Measurements from ENCODE around the gene PBX4. TPM values are rescaled to one million over a fixed set of nuclear protein-coding genes. Genes with fewer than 3 reads are reported as not detected.

The PBX4 gene
- polyA plus RNA-seq, 1 experiment, result 1.9 TPM

GRCh38 chr19:19656451-19657396, 38.2 kb upstream of the PBX4 start:
- H3K4me3 ChIP-seq (ENCODE audit: low read depth, low read length), result no peak overlapping the region
- no peak for TF ChIP-seq CTCF (IDR thresholded peaks at IDR 0.05; ENCODE audit: insufficient read depth, low read depth, low read length)
- no peak for DNase-seq (ENCODE audit: low read depth)
- peaks cover 58% of the 10 kb centered on the region for H3K36me3 ChIP-seq (ENCODE audit: control insufficient read depth, insufficient read depth, low read length)
- no peaks in the 10 kb centered on the region for H3K27me3 ChIP-seq (ENCODE audit: control insufficient read depth, insufficient read depth, low read length)
- POLR2A ChIA-PET, result no interaction called here
- CTCF ChIA-PET, result interaction anchor here (0.6 to 2.8 kb wide), 4 partner anchors 10 to 124 kb away, joined by 3 to 9 read pairs (median 3); no protein-coding TSS in a partner anchor

GRCh38 chr19:19655641-19656343, 37.3 kb upstream of the PBX4 start:
- Histone ChIP-seq H3K36me3 (ENCODE audit: control insufficient read depth, insufficient read depth, low read length) (peaks cover 65% of the 10 kb centered on the region), H3K4me3 (ENCODE audit: low read depth, low read length) (no peak overlapping the region), H3K27me3 (ENCODE audit: control insufficient read depth, insufficient read depth, low read length) (no peaks in the 10 kb centered on the region)
- CTCF ChIA-PET, result interaction anchor here (0.8 to 2.8 kb wide), 2 partner anchors 12 to 123 kb away, joined by 3 to 9 read pairs; no protein-coding TSS in a partner anchor
- TF ChIP-seq CTCF (IDR thresholded peaks at IDR 0.05; ENCODE audit: insufficient read depth, low read depth, low read length), result no peak
- POLR2A ChIA-PET, result no interaction called here
- DNase-seq (ENCODE audit: low read depth), result no peak

DNA sequence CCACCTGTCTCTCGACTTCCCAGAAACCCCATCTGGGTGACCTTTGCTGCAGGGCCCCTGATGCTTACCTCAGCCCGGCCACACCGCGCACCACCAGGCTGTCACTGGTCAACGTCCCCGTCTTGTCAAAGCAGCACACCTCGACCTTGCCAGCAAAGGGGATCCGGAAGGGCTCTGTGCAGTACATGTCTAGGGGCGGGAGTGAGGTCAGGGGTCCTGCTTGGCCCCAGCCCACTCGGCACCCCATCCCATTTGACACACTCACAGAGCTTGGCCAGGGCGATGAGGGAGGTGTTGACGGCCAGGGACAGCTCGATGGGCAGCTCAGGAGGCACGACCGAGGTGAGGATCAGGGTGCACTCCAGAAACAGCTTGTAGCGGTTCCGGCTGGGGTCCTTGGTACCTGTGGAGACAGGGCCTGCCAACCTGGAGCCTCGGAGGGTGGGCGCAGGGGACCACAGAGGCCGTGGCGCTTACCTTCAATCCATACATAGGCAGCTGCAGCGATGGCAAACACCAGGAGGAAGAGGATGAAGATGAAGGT, 36.6 kb upstream of the PBX4 start:
- Histone ChIP-seq H3K27me3 (ENCODE audit: control insufficient read depth, insufficient read depth, low read length) (no peaks in the 10 kb centered on the region), H3K36me3 (ENCODE audit: control insufficient read depth, insufficient read depth, low read length) (peaks cover 70% of the 10 kb centered on the region), H3K4me3 (ENCODE audit: low read depth, low read length) (no peak overlapping the region)
- ChIA-PET POLR2A (no interaction called here), CTCF (interaction anchor here (1.4 to 2.8 kb wide), 2 partner anchors 10 to 123 kb away, joined by 3 to 9 read pairs; no protein-coding TSS in a partner anchor)
- no peak for DNase-seq (ENCODE audit: low read depth)
- TF ChIP-seq CTCF (IDR thresholded peaks at IDR 0.05; ENCODE audit: insufficient read depth, low read depth, low read length), result no peak

DNA sequence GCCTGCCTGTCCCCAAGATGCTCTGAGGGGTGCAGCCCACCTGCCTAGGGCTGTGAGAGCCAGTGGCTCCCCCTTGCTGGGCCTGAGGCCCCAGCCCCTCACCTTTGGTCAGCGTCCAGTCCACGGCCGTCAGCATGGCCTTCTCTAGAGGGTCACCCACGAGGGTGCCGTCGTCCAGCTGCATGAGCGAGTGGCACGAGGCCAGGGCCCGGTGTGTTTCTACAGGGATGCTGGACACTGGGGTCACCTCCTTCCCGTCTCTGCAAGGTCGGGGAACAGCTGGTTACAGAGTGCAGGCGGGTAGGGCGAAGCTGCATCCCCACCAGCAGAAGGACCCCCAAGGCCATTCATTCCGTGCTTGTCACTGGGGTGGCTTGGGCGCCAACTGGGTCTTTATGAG, 36.0 kb upstream of the PBX4 start:
- ChIA-PET POLR2A (no interaction called here), CTCF (interaction anchor here (1.4 to 2.8 kb wide), 2 partner anchors 9 to 122 kb away, joined by 3 to 9 read pairs; no protein-coding TSS in a partner anchor)
- Histone ChIP-seq H3K4me3 (ENCODE audit: low read depth, low read length) (no peak overlapping the region), H3K36me3 (ENCODE audit: control insufficient read depth, insufficient read depth, low read length) (peaks cover 70% of the 10 kb centered on the region), H3K27me3 (ENCODE audit: control insufficient read depth, insufficient read depth, low read length) (no peaks in the 10 kb centered on the region)
- DNase-seq (ENCODE audit: low read depth), result no peak
- no peak for TF ChIP-seq CTCF (IDR thresholded peaks at IDR 0.05; ENCODE audit: insufficient read depth, low read depth, low read length)

Measured in BJ (cell line).